Measurements from ENCODE around the gene AURKB.

- TF ChIP-seq CTCF (conservative IDR thresholded peaks at IDR 0.05; ENCODE audit: low read depth, low read length): no peak
- no peak for TF ChIP-seq EZH2 (IDR thresholded peaks at IDR 0.05; ENCODE audit: borderline replicate concordance, low read depth, low read length, poor library complexity, severe bottlenecking)
Observed at GRCh38 chr17:8235676-8236075, 25.3 kb upstream of the AURKB start.

Measured in A673 (cell line).